ENCODE measurements around the gene RAB6A.

Gene RAB6A

DNA sequence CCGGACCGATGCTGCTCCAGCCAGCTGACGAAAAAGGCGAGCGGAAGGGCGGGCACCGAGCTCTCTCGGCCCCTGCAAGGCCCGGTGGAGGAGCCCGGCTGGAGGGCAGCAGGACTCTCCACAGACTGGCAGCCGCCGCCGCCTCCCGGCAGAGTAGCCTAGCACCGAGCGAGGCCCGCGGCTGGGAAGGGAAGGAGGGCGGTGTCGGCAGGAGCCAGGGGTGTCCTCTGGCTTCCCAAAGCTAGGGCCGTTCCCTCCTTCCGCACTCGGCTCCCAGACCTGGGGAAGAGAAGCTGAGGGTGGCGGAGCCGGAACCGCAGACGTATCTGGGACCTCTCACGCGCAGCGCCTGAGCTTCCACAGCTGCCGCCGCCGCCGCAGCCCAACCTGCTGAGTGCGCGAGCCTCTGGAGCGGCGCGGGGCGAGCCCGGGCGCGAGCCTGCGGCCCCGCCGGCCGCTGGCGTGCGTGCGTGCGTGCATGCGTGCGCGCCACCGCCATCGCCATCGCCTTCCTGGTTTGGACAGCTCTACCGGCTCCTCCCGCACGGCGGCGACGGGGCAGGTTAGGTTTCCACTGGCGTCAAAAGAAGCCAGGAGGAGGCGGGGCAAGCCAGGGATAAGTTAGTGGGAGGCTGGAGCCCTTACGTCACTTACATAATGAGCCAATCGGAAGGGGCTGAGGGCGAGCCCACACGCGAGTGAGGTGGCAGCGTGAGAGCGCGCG lies at the start of gene RAB6A:
TSS of gene RAB6A (minus strand) at position 396 of the 724 bp plus-strand sequence. CDS start 439 bp downstream, outside the sequence.
- DNase-seq, result peak; percentile 99
- peaks cover 13% of the 10 kb centered on the region; the same call in 1 of the 2 replicates for H3K4me1 ChIP-seq (ENCODE audit: low read length)
- peak within 1 kb of the TSS; percentile 83 for H3K9ac ChIP-seq (ENCODE audit: low read length)
- peak within 1 kb of the TSS; percentile 95 for H3K4me3 ChIP-seq (ENCODE audit: low read length)
- TF ChIP-seq, protein P1, sequence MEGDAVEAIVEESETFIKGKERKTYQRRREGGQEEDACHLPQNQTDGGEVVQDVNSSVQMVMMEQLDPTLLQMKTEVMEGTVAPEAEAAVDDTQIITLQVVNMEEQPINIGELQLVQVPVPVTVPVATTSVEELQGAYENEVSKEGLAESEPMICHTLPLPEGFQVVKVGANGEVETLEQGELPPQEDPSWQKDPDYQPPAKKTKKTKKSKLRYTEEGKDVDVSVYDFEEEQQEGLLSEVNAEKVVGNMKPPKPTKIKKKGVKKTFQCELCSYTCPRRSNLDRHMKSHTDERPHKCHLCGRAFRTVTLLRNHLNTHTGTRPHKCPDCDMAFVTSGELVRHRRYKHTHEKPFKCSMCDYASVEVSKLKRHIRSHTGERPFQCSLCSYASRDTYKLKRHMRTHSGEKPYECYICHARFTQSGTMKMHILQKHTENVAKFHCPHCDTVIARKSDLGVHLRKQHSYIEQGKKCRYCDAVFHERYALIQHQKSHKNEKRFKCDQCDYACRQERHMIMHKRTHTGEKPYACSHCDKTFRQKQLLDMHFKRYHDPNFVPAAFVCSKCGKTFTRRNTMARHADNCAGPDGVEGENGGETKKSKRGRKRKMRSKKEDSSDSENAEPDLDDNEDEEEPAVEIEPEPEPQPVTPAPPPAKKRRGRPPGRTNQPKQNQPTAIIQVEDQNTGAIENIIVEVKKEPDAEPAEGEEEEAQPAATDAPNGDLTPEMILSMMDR (IDR thresholded peaks at IDR 0.05; ENCODE audit: low read length), result peak; percentile 16
- no peak for TF ChIP-seq EZH2 (optimal IDR thresholded peaks at IDR 0.05; ENCODE audit: low read depth, low read length)
- peaks cover 47% of the 10 kb centered on the region for H3K79me2 ChIP-seq (ENCODE audit: low read length)
- H3K27me3 ChIP-seq (replicated peaks; ENCODE audit: insufficient read depth, low read length), result no peaks in the 10 kb centered on the region
- peaks cover 3% of the 10 kb centered on the region; the same call in 1 of the 2 replicates for H3F3A ChIP-seq (ENCODE audit: insufficient read depth, low read length)
- no peaks in the 10 kb centered on the region for H3K9me3 ChIP-seq (replicated peaks; ENCODE audit: insufficient read depth, low read length)
- H3K9me2 ChIP-seq (replicated peaks; ENCODE audit: insufficient read depth, low read length), result no peaks in the 10 kb centered on the region
- no peaks in the 10 kb centered on the region for H4K20me1 ChIP-seq (ENCODE audit: insufficient read depth, low read length)
- H3K4me2 ChIP-seq (ENCODE audit: low read depth, low read length), result peak within 1 kb of the TSS; percentile 72
- H3K27ac ChIP-seq (ENCODE audit: low read length), result peak within 1 kb of the TSS; percentile 72; the same call in 1 of the 2 replicates
- no peaks in the 10 kb centered on the region for H3K36me3 ChIP-seq (replicated peaks; ENCODE audit: insufficient read depth, low read length)
- peak within 1 kb of the TSS; percentile 78 for H2AFZ ChIP-seq (ENCODE audit: low read length)

DNA sequence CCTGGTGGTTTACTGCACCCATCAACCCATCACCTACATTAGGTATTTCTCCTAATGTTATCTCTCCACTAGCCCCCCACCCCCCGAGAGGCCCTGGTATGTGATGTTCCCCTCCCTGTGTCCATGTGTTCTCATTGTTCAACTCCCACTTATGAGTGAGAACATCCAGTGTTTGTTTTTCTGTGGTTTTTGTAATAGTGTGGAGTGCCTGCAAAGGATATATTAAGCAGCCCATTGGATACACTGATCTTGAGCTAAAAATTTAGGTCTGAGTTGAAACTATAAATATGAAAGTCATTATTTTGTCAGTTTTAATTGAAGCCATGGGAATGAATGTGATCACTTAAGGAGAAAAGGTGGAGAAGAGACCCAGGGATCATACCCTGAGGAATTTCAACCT lies 49.8 kb upstream of the RAB6A start:
- Histone ChIP-seq H3K27ac (ENCODE audit: low read length) (no peak overlapping the region), H4K20me1 (ENCODE audit: insufficient read depth, low read length) (no peaks in the 10 kb centered on the region), H3F3A (ENCODE audit: insufficient read depth, low read length) (no peaks in the 10 kb centered on the region), H2AFZ (ENCODE audit: low read length) (no peak overlapping the region), H3K79me2 (ENCODE audit: low read length) (0 out of 2 replicates have a peak, but pooled peaks cover 2% of the 10 kb centered on the region), H3K9me3 (replicated peaks; ENCODE audit: insufficient read depth, low read length) (no peaks in the 10 kb centered on the region), H3K9ac (ENCODE audit: low read length) (no peak overlapping the region), H3K4me3 (ENCODE audit: low read length) (no peak overlapping the region), H3K4me2 (ENCODE audit: low read depth, low read length) (no peak overlapping the region), H3K9me2 (replicated peaks; ENCODE audit: insufficient read depth, low read length) (no peaks in the 10 kb centered on the region), H3K27me3 (replicated peaks; ENCODE audit: insufficient read depth, low read length) (no peaks in the 10 kb centered on the region), H3K36me3 (replicated peaks; ENCODE audit: insufficient read depth, low read length) (no peaks in the 10 kb centered on the region; the same call in 1 of the 2 replicates), H3K4me1 (ENCODE audit: low read length) (no peaks in the 10 kb centered on the region)
- no peak for DNase-seq
- no peak for TF ChIP-seq EZH2phosphoT487 (IDR thresholded peaks at IDR 0.05; ENCODE audit: low read length)
- TF ChIP-seq EZH2 (optimal IDR thresholded peaks at IDR 0.05; ENCODE audit: low read depth, low read length), result no peak
- TF ChIP-seq, protein P1 (IDR thresholded peaks at IDR 0.05; ENCODE audit: low read length), result no peak

DNA sequence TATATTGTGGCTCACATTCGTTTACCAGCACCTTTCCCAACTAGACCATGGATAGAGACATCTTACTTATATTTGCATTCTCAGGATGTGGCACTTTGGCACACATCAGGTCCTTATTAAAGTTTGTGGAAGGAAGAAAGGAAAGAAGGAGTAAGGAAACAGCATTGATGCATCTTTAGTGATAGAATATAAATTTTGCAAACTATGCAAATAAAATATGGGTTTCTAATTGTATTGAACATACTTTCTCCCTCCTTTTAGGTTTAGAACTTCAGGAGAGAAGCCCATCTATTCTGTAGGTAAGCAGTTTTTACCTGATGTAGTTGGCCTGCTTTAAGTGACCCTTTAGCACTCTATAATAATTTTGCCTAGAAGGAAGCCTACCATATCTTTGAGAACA lies 47.2 kb upstream of the RAB6A start:
- Histone ChIP-seq H3K79me2 (ENCODE audit: low read length) (peaks cover 8% of the 10 kb centered on the region; the same call in 1 of the 2 replicates), H2AFZ (ENCODE audit: low read length) (no peak overlapping the region), H3K4me3 (ENCODE audit: low read length) (no peak overlapping the region), H3K9me3 (replicated peaks; ENCODE audit: insufficient read depth, low read length) (no peaks in the 10 kb centered on the region), H3F3A (ENCODE audit: insufficient read depth, low read length) (no peaks in the 10 kb centered on the region), H3K27me3 (replicated peaks; ENCODE audit: insufficient read depth, low read length) (no peaks in the 10 kb centered on the region), H3K9me2 (replicated peaks; ENCODE audit: insufficient read depth, low read length) (no peaks in the 10 kb centered on the region), H3K4me1 (ENCODE audit: low read length) (no peaks in the 10 kb centered on the region), H3K27ac (ENCODE audit: low read length) (no peak overlapping the region), H3K9ac (ENCODE audit: low read length) (no peak overlapping the region), H3K4me2 (ENCODE audit: low read depth, low read length) (no peak overlapping the region), H3K36me3 (replicated peaks; ENCODE audit: insufficient read depth, low read length) (no peaks in the 10 kb centered on the region; the same call in 1 of the 2 replicates), H4K20me1 (ENCODE audit: insufficient read depth, low read length) (no peaks in the 10 kb centered on the region)
- DNase-seq, result no peak
- no peak for TF ChIP-seq EZH2phosphoT487 (IDR thresholded peaks at IDR 0.05; ENCODE audit: low read length)
- no peak for TF ChIP-seq EZH2 (optimal IDR thresholded peaks at IDR 0.05; ENCODE audit: low read depth, low read length)
- TF ChIP-seq, protein P1 (IDR thresholded peaks at IDR 0.05; ENCODE audit: low read length), result no peak

Measured in MM.1S (cell line).